ENCODE measurements around the gene SRSF8. TPM values are rescaled to one million over a fixed set of nuclear protein-coding genes. Genes with fewer than 3 reads are reported as not detected.
"Not testable (repeated sequence)": the region's sequence is repeated elsewhere in the genome, so short reads cannot be mapped to it uniquely, and the experiment has no call there.

The SRSF8 gene
- total RNA-seq, 3 donors from 2014 or later = 41.3 to 42.5 (median 41.4) TPM

GRCh38 chr11:95104121-95104830 lies 37.6 kb downstream of the SRSF8 start:
- ATAC-seq (no peak), DNase-seq (no peak)
- intact Hi-C loops (cut with DNase I, micrococcal nuclease) = no loop called here

GRCh38 chr11:95104856-95105255 lies 38.1 kb downstream of the SRSF8 start:
- no peak overlapping the region for H3K4me3 ChIP-seq
- no peak for DNase-seq
- no peaks in the 10 kb centered on the region for H3K9me3 ChIP-seq
- intact Hi-C loops (cut with DNase I, micrococcal nuclease) = no loop called here
- H3K4me1 ChIP-seq (ENCODE audit: low read depth) = peaks cover 8% of the 10 kb centered on the region
- no peak for ATAC-seq
- no peaks in the 10 kb centered on the region for H3K36me3 ChIP-seq (ENCODE audit: low read depth)
- TF ChIP-seq, protein P1, sequence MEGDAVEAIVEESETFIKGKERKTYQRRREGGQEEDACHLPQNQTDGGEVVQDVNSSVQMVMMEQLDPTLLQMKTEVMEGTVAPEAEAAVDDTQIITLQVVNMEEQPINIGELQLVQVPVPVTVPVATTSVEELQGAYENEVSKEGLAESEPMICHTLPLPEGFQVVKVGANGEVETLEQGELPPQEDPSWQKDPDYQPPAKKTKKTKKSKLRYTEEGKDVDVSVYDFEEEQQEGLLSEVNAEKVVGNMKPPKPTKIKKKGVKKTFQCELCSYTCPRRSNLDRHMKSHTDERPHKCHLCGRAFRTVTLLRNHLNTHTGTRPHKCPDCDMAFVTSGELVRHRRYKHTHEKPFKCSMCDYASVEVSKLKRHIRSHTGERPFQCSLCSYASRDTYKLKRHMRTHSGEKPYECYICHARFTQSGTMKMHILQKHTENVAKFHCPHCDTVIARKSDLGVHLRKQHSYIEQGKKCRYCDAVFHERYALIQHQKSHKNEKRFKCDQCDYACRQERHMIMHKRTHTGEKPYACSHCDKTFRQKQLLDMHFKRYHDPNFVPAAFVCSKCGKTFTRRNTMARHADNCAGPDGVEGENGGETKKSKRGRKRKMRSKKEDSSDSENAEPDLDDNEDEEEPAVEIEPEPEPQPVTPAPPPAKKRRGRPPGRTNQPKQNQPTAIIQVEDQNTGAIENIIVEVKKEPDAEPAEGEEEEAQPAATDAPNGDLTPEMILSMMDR (IDR thresholded peaks at IDR 0.05) = no peak

More at GRCh38 chr11:95104121-95104830, 37.6 kb downstream of the SRSF8 start:
- H3K36me3 ChIP-seq (ENCODE audit: low read depth) = no peaks in the 10 kb centered on the region
- no peak overlapping the region for H3K4me3 ChIP-seq
- H3K9me3 ChIP-seq = no peaks in the 10 kb centered on the region
- H3K4me1 ChIP-seq (ENCODE audit: low read depth) = peaks cover 8% of the 10 kb centered on the region
- TF ChIP-seq, protein P1 (IDR thresholded peaks at IDR 0.05) = no peak

DNA sequence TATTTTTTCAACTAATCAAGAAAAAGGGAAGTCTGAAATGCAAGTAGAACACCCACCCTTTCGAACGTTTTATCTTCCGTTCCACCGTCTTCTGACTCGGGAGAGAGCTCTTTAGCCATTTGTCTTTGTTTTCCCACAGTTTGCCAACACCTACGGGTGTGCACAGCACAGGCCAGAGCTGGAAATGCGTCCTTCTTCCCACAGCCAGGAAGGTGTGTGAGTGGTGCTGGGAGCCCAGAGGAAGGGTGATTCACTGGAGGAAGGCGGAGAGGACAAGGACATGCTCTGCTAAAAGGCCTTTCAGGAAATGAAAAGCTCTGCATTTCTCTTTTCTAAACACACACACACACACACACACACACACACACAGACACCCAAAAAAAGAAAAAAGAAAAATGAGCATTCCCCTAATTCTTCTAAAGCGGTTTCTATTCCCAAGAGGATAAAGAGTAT lies 41.5 kb downstream of the SRSF8 start:
- DNase-seq (peak in 1 of 3 donors; percentile 38), ATAC-seq (peak; percentile 92)
- Histone ChIP-seq H3K4me1 (ENCODE audit: low read depth) (peaks cover 4% of the 10 kb centered on the region), H3K9me3 (no peaks in the 10 kb centered on the region), H3K36me3 (ENCODE audit: low read depth) (no peaks in the 10 kb centered on the region), H3K4me3 (no peak overlapping the region)
- TF ChIP-seq, protein P1 (IDR thresholded peaks at IDR 0.05) = no peak
- intact Hi-C loops (cut with DNase I, micrococcal nuclease) = no loop called here

DNA sequence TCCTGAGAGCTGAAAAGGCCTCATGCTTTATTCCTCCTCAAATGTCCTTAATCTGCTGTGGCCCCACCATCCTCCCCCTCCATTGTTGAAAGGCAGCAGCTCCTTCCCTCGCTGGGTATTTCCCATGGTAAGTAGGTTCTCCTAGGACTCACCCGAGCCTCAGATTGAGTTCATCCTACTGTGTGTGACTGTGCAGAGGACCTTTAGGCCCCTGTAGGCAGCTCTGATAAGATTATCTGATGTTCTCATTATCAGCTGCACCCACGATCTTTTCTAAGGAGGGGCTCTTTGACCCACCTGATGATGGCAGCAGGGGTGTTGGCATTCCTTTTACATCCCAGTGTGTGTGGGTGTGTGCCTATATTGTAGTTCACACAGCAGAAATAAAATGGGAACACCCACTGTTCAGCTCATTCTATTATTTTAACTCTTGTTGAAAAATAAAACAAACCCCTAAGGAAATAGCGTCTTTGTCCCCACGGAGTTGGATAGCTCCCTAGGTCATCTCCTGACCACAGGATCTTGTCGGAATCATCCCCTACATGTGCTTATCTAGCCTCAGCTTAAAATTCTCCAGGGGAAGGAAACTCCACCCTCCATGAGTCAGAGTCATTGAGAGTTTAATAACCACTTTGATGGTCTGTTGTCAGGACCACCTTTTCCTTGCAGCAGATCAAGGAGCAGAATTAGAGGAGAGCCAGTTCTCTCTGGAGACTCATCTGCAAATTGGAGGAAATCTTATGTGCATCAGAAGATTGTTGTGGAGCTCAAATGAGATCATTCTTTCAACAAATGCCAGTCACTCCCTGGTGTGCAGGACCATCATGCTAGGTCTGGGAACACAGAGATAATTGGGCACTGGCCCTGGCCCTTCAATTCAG lies 42.2 kb downstream of the SRSF8 start:
- ATAC-seq = peak; percentile 7
- TF ChIP-seq, protein P1 (IDR thresholded peaks at IDR 0.05) = no peak
- Histone ChIP-seq H3K36me3 (ENCODE audit: low read depth) (no peaks in the 10 kb centered on the region), H3K4me3 (no peak overlapping the region), H3K4me1 (ENCODE audit: low read depth) (peaks cover 4% of the 10 kb centered on the region), H3K9me3 (no peaks in the 10 kb centered on the region)
- no peak for DNase-seq
- intact Hi-C loops (cut with DNase I, micrococcal nuclease) = no loop called here

GRCh38 chr11:95111471-95111870 lies 44.8 kb downstream of the SRSF8 start:
- intact Hi-C loops (cut with DNase I, micrococcal nuclease); H3K36me3 ChIP-seq (ENCODE audit: low read depth); DNase-seq; H3K9me3 ChIP-seq; ATAC-seq; H3K4me1 ChIP-seq (ENCODE audit: low read depth); H3K4me3 ChIP-seq: not testable (repeated sequence)

Measured in mucosa of descending colon (tissue), 3 donors.